HepG2 (cell line): ENCODE data around the gene TMTC2. TPM values are rescaled to one million over a fixed set of nuclear protein-coding genes. Genes with fewer than 3 reads are reported as not detected.

Source experiments
- ATAC-seq: fragments of 200-7000 bp; cut with Tn5 transposase; 3 replicates; pipeline ENCODE4 v1.9.1; 2020; ENCODE audit warnings: mild to moderate bottlenecking, moderate library complexity
- BruUV-seq: library from RNA; stranded (reverse); fragments of 400-500 nt; replicated peaks from 2 replicates; lab custom pipeline; 2021; lab: Mats Ljungman, UMichigan
- CTCF ChIA-PET: fragments of 300-600 bp; formaldehyde crosslinking; extraction: SDS; loops from one replicate; lab custom pipeline; 2021; ENCODE audit warnings: low total read pairs, inconsistent platforms, low intra/inter-chr PET ratio; lab: Yijun Ruan, JAX
- POLR2A ChIA-PET: fragments of 350-600 bp; sonication (Branson Sonifier 250); formaldehyde crosslinking; loops from one replicate; lab custom pipeline; 2020; ENCODE audit warnings: antibody characterized with exemption, inconsistent platforms; lab: Yijun Ruan, JAX
- DNase-seq: peaks from one replicate; pipeline ENCODE4 v3.0.0-alpha.2; 2015; ENCODE audit warnings: low spot score
- FAIRE-seq: peaks from 3 replicates; lab custom pipeline; 2011; peaks lifted over from hg19 to GRCh38; lab: Jason Lieb, UNC
- H2AFZ ChIP-seq: one replicate; pipeline ENCODE4 v1.6.1; 2011; ENCODE audit warnings: low read length, inconsistent platforms
- H3K27ac ChIP-seq: fragments of 300-600 bp; 3 replicates; pipeline ENCODE4 v1.8.0; 2011; ENCODE audit warnings: mixed run types, mild to moderate bottlenecking, mixed read lengths, low read length, inconsistent platforms; ENCODE audit not compliant: insufficient read depth; ENCODE audit errors: extremely low read length
- H3K27me3 ChIP-seq, 2 experiments: fragments of 200-600 bp in 1 of 2; 2 replicates in 1 of 2; 3 replicates in 1 of 2; pipeline versions ENCODE4 v1.6.0 to v1.8.0; 2011; ENCODE audit warnings: low read length in 2 of 2, mild to moderate bottlenecking in 2 of 2, moderate library complexity in 2 of 2, inconsistent platforms in 1 of 2; ENCODE audit not compliant: insufficient read depth in 2 of 2, control insufficient read depth in 1 of 2
- H3K36me3 ChIP-seq, 2 experiments: fragments of 200-600 bp in 1 of 2; replicated peaks in 1 of 2; 2 replicates in 1 of 2; 3 replicates in 1 of 2; pipeline versions ENCODE4 v1.5.1 to v1.8.0; 2011; ENCODE audit warnings: low read length in 2 of 2, inconsistent platforms in 1 of 2; ENCODE audit not compliant: insufficient read depth in 2 of 2, control insufficient read depth in 1 of 2
- H3K4me1 ChIP-seq: 2 replicates; pipeline ENCODE4 v1.5.1; 2012; ENCODE audit warnings: low read length, inconsistent platforms; ENCODE audit not compliant: insufficient read depth
- H3K4me2 ChIP-seq: 2 replicates; pipeline ENCODE4 v1.6.0; 2011; ENCODE audit warnings: low read depth, low read length, inconsistent platforms
- H3K4me3 ChIP-seq, 3 experiments: fragments of 200-600 bp in 1 of 3; sonication (generic), shearing (Covaris generic) in 1 of 3; replicated peaks in 1 of 3; 2 replicates each; pipeline ENCODE4 v1.5.1; 2011 to 2016; ENCODE audit warnings: low read length in 3 of 3, inconsistent platforms in 2 of 3, low read depth in 2 of 3, mild to moderate bottlenecking in 2 of 3, control low read depth in 1 of 3, mixed read lengths in 1 of 3; ENCODE audit not compliant: insufficient read depth in 1 of 3
- H3K79me2 ChIP-seq: one replicate; pipeline ENCODE4 v1.6.1; 2011; ENCODE audit warnings: low read length, inconsistent platforms; ENCODE audit not compliant: insufficient read depth
- H3K9ac ChIP-seq: 2 replicates; pipeline ENCODE4 v1.6.0; 2011; ENCODE audit warnings: mild to moderate bottlenecking, low read depth, low read length, inconsistent platforms; ENCODE audit not compliant: insufficient read depth
- H3K9me3 ChIP-seq: 2 replicates; pipeline ENCODE4 v1.5.1; 2012; ENCODE audit warnings: mild to moderate bottlenecking, low read length
- H4K20me1 ChIP-seq: 2 replicates; pipeline ENCODE4 v1.6.0; 2011; ENCODE audit warnings: inconsistent platforms, mild to moderate bottlenecking, low read length, moderate library complexity; ENCODE audit not compliant: insufficient read depth
- CCAR2 ChIP-seq: fragments of 200-400 bp; formaldehyde crosslinking; optimal IDR thresholded peaks from 2 replicates; pipeline ENCODE3; 2018; ENCODE audit warnings: low read depth, mild to moderate bottlenecking, low read length, moderate library complexity
- HMGA1 ChIP-seq: sonication (generic); formaldehyde crosslinking; conservative IDR thresholded peaks from 2 replicates; pipeline ENCODE4 v1.4.0; 2020; ENCODE audit warnings: missing genetic modification reagents
- PHF20 ChIP-seq: sonication (generic); formaldehyde crosslinking; IDR thresholded peaks from 2 replicates; pipeline ENCODE4 v1.5.0; 2020; ENCODE audit warnings: mild to moderate bottlenecking, missing genetic modification reagents
- RFXANK ChIP-seq: IDR thresholded peaks from 2 replicates; pipeline ENCODE4 v1.6.1; 2016
- SMAD9 ChIP-seq: sonication (generic); formaldehyde crosslinking; IDR thresholded peaks from 2 replicates; pipeline ENCODE4 v1.5.1; 2020; ENCODE audit warnings: mild to moderate bottlenecking, missing genetic modification reagents
- YEATS4 ChIP-seq: sonication (generic); formaldehyde crosslinking; IDR thresholded peaks from 2 replicates; pipeline ENCODE4 v1.4.0; 2020; ENCODE audit warnings: missing genetic modification reagents, borderline replicate concordance
- ZNF605 ChIP-seq: sonication (generic); formaldehyde crosslinking; IDR thresholded peaks from 2 replicates; pipeline ENCODE4 v1.8.0; 2022; ENCODE audit warnings: mild to moderate bottlenecking, missing genetic modification reagents
- ZNF678 ChIP-seq: sonication (generic); formaldehyde crosslinking; IDR thresholded peaks from 2 replicates; pipeline ENCODE4 v1.4.0; 2020; ENCODE audit warnings: mild to moderate bottlenecking, missing genetic modification reagents
- WGBS: methylation state at CpG from one replicate; pipeline ENCODE4 v1.1.6; 2017; ENCODE audit warnings: low lambda C conversion rate; 5-methylcytosine and 5-hydroxymethylcytosine counted together
- in situ Hi-C: cut with HindIII; loops from 2 replicates; pipeline ENCODE4 v1.10.0; 2017; ENCODE audit warnings: low pct_unique_long_range_greater_than_20kb; ENCODE audit not compliant: extremely low pct_ligation_motif_present
- intact Hi-C: fragments of 100-400 bp; cut with micrococcal nuclease; formaldehyde crosslinking; loops from one replicate; pipeline ENCODE4 v1.10.0; 2022; ENCODE audit not compliant: unreplicated experiment
- polyA plus RNA-seq, 8 experiments: library from polyadenylated mRNA; depleted of rRNA in 3 of 8; stranded (reverse) in 7 of 8; unstranded in 1 of 8; fragments of >200 nt; fragmentation: Illumina TruSeq in 4 of 8; extraction: Trizol in 4 of 8; gene quantifications; 2 replicates each; pipeline versions ENCODE4 v1.2.1 to v1.2.3, GENCODE V29; 2011 to 2016; ENCODE audit warnings: low read depth in 4 of 8, missing spikeins in 1 of 8, mixed read lengths in 1 of 8; ENCODE audit not compliant: insufficient read depth in 1 of 8
- total RNA-seq, 5 experiments: library from RNA; depleted of rRNA; stranded (reverse); fragments of >200 nt; fragmentation: Illumina TruSeq; extraction: Trizol; gene quantifications; 2 replicates each; pipeline ENCODE4 v1.2.3, GENCODE V29; 2016; ENCODE audit warnings: low read depth in 1 of 5
- TF ChIP-seq, protein P1 (sequence below): sonication (generic); formaldehyde crosslinking; IDR thresholded peaks from 2 replicates; pipeline ENCODE4 v1.9.0; 2022; ENCODE audit warnings: missing genetic modification reagents, mild to moderate bottlenecking, borderline replicate concordance
- TF ChIP-seq, protein P2 (sequence below): sonication (generic); formaldehyde crosslinking; IDR thresholded peaks from 2 replicates; pipeline ENCODE4 v1.4.0; 2020; ENCODE audit warnings: mild to moderate bottlenecking, missing genetic modification reagents, borderline replicate concordance
- TF ChIP-seq, protein P3 (sequence below): sonication (generic); formaldehyde crosslinking; IDR thresholded peaks from 2 replicates; pipeline ENCODE4 v1.8.0; 2022; ENCODE audit warnings: mild to moderate bottlenecking, missing genetic modification reagents; ENCODE audit not compliant: insufficient replicate concordance
- TF ChIP-seq, protein P4 (sequence below): sonication (generic); IDR thresholded peaks from 2 replicates; pipeline ENCODE4 v1.6.1; 2016; ENCODE audit warnings: low read depth, borderline replicate concordance

The TMTC2 gene
- total and polyA plus RNA-seq, 2 of the 13 experiments (the other 11 are each of a cell fraction or from before 2014, with no cell fraction given): 0.55 to 0.63 TPM

DNA sequence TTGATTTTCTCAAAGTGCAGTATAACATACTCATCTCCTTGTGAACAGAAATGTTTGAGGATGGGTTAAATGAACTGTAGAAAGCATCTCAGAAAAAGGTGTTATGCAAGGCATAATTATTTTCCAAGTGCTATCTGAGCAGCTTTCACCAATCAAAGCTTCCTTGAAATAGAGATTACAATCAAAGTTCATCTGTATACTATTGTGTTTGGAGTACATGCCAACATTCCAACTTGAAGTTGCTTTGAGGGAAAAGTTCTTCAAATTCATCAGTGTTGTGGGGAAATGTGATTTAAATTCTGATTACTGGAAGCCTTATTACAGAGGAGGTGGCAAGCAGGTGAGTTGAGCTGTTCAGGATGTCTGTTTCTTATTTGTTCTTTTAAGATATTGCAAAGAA, 68.2 kb downstream of the TMTC2 start:
- ATAC-seq (no peak), FAIRE-seq (no peak), DNase-seq (no peak)
- H3K9ac ChIP-seq: no peak overlapping the region
- no peak overlapping the region for H3K4me3 ChIP-seq
- in situ Hi-C loops: no loop called here
- H3K36me3 ChIP-seq: no peaks in the 10 kb centered on the region
- H3K4me1 ChIP-seq: no peaks in the 10 kb centered on the region
- ChIA-PET POLR2A (no interaction called here), CTCF (no interaction called here)
- no peaks in the 10 kb centered on the region for H3K79me2 ChIP-seq
- no peaks in the 10 kb centered on the region for H4K20me1 ChIP-seq
- no peaks in the 10 kb centered on the region for H3K27me3 ChIP-seq
- no peak overlapping the region for H3K4me2 ChIP-seq
- no TSS peak for BruUV-seq
- intact Hi-C loops: no loop called here
- H2AFZ ChIP-seq: no peak overlapping the region
- no peaks in the 10 kb centered on the region for H3K9me3 ChIP-seq
- TF ChIP-seq ZNF605 (CRISPR knock-in tag) (no peak), SMAD9 (CRISPR knock-in tag) (no peak), RFXANK (CRISPR knock-in tag) (no peak)
- TF ChIP-seq, protein P1, sequence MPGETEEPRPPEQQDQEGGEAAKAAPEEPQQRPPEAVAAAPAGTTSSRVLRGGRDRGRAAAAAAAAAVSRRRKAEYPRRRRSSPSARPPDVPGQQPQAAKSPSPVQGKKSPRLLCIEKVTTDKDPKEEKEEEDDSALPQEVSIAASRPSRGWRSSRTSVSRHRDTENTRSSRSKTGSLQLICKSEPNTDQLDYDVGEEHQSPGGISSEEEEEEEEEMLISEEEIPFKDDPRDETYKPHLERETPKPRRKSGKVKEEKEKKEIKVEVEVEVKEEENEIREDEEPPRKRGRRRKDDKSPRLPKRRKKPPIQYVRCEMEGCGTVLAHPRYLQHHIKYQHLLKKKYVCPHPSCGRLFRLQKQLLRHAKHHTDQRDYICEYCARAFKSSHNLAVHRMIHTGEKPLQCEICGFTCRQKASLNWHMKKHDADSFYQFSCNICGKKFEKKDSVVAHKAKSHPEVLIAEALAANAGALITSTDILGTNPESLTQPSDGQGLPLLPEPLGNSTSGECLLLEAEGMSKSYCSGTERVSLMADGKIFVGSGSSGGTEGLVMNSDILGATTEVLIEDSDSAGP: no peak
- no peak overlapping the region for H3K27ac ChIP-seq

DNA sequence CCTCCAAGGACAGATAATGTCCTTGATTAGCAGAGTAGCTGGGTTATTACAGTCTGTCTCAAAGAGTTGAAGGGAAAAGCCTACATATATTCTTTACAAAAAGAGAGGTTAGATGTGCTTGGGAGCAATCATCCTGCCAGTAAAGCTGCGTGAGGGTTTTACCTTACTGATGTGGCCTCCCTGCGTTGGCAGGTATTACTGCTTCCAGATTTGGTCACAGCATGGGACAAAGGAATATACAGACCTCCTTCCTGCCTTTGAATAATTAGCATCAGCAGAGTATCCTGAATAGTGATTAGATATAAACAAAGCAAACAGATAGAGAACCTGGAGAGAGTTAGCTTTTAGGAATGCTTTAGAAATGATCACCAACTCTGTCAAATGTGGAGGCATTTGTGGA, 69.6 kb downstream of the TMTC2 start:
- FAIRE-seq (no peak), DNase-seq (no peak), ATAC-seq (no peak)
- H3K9ac ChIP-seq: no peak overlapping the region
- in situ Hi-C loops (no loop called here), intact Hi-C loops (no loop called here)
- H3K4me2 ChIP-seq: no peak overlapping the region
- CTCF ChIA-PET: no interaction called here
- no peaks in the 10 kb centered on the region for H3K4me1 ChIP-seq
- H3K79me2 ChIP-seq: no peaks in the 10 kb centered on the region
- H4K20me1 ChIP-seq: no peaks in the 10 kb centered on the region
- WGBS: 18% methylated on average over 2 of the region's 2 CpGs
- H2AFZ ChIP-seq: no peak overlapping the region
- H3K27ac ChIP-seq: no peak overlapping the region
- BruUV-seq: no TSS peak
- no peaks in the 10 kb centered on the region for H3K27me3 ChIP-seq
- POLR2A ChIA-PET: no interaction called here
- H3K36me3 ChIP-seq: no peaks in the 10 kb centered on the region
- no peaks in the 10 kb centered on the region for H3K9me3 ChIP-seq
- no peak overlapping the region for H3K4me3 ChIP-seq
- no peak for TF ChIP-seq HMGA1 (CRISPR knock-in tag)
- no peak for TF ChIP-seq PHF20 (CRISPR knock-in tag)
- TF ChIP-seq, protein P2, sequence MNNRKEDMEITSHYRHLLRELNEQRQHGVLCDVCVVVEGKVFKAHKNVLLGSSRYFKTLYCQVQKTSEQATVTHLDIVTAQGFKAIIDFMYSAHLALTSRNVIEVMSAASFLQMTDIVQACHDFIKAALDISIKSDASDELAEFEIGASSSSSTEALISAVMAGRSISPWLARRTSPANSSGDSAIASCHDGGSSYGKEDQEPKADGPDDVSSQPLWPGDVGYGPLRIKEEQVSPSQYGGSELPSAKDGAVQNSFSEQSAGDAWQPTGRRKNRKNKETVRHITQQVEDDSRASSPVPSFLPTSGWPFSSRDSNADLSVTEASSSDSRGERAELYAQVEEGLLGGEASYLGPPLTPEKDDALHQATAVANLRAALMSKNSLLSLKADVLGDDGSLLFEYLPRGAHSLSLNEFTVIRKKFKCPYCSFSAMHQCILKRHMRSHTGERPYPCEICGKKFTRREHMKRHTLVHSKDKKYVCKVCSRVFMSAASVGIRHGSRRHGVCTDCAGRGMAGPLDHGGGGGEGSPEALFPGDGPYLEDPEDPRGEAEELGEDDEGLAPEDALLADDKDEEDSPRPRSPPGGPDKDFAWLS (CRISPR knock-in tag): no peak
- TF ChIP-seq, protein P3, sequence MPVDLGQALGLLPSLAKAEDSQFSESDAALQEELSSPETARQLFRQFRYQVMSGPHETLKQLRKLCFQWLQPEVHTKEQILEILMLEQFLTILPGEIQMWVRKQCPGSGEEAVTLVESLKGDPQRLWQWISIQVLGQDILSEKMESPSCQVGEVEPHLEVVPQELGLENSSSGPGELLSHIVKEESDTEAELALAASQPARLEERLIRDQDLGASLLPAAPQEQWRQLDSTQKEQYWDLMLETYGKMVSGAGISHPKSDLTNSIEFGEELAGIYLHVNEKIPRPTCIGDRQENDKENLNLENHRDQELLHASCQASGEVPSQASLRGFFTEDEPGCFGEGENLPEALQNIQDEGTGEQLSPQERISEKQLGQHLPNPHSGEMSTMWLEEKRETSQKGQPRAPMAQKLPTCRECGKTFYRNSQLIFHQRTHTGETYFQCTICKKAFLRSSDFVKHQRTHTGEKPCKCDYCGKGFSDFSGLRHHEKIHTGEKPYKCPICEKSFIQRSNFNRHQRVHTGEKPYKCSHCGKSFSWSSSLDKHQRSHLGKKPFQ (CRISPR knock-in tag): no peak
- no peak for TF ChIP-seq YEATS4 (CRISPR knock-in tag)
- TF ChIP-seq, protein P4, sequence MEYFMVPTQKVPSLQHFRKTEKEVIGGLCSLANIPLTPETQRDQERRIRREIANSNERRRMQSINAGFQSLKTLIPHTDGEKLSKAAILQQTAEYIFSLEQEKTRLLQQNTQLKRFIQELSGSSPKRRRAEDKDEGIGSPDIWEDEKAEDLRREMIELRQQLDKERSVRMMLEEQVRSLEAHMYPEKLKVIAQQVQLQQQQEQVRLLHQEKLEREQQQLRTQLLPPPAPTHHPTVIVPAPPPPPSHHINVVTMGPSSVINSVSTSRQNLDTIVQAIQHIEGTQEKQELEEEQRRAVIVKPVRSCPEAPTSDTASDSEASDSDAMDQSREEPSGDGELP: no peak
- no peak for TF ChIP-seq ZNF678 (CRISPR knock-in tag)
- TF ChIP-seq CCAR2: no peak
